PC-3 (cell line): ENCODE data around the gene GABRA5. TPM values are rescaled to one million over a fixed set of nuclear protein-coding genes. Genes with fewer than 3 reads are reported as not detected.
A peak's percentile ranks its signal among the peaks of the same experiment; 100 is the strongest.

Source experiments
- ATAC-seq: fragments of 200-7000 bp; cut with Tn5 transposase; 2 replicates; pipeline ENCODE4 v1.9.1; 2020; ENCODE audit warnings: mild to moderate bottlenecking, moderate library complexity
- BruUV-seq: library from RNA; stranded (reverse); fragments of 400-500 nt; replicated peaks from 2 replicates; lab custom pipeline; 2021; lab: Mats Ljungman, UMichigan
- CTCF ChIA-PET: fragments of 300-600 bp; sonication (Branson Sonifier 250); formaldehyde crosslinking; loops from one replicate; lab custom pipeline; 2022; ENCODE audit warnings: antibody characterized with exemption; lab: Charles Lee
- POLR2A ChIA-PET: fragments of 300-600 bp; sonication (Branson Sonifier 250); formaldehyde crosslinking; loops from one replicate; lab custom pipeline; 2022; ENCODE audit warnings: antibody characterized with exemption; ENCODE audit not compliant: unreplicated experiment; lab: Charles Lee
- DNase-seq: peaks from one replicate; pipeline ENCODE4 v3.0.0-alpha.2; 2015
- H2AFZ ChIP-seq: fragments of 300-600 bp; sonication (generic); 2 replicates; pipeline ENCODE4 v1.6.0; 2016; ENCODE audit warnings: antibody characterized with exemption, low read length
- H3F3A ChIP-seq: fragments of 300-600 bp; sonication (generic); one replicate; pipeline ENCODE4 v1.6.0; 2017; ENCODE audit warnings: antibody characterized with exemption, low read length, control low read depth, mild to moderate bottlenecking; ENCODE audit not compliant: unreplicated experiment
- H3K27ac ChIP-seq: fragments of 300-600 bp; sonication (generic); 2 replicates; pipeline ENCODE4 v1.5.1; 2016; ENCODE audit warnings: mild to moderate bottlenecking, low read length
- H3K27me3 ChIP-seq: fragments of 300-600 bp; sonication (generic); 2 replicates; pipeline ENCODE4 v1.6.1; 2016; ENCODE audit warnings: low read length, mixed read lengths
- H3K36me3 ChIP-seq: fragments of 300-600 bp; sonication (generic); 2 replicates; pipeline ENCODE4 v1.6.1; 2016; ENCODE audit warnings: low read depth, mixed run types, low read length, mixed read lengths
- H3K4me1 ChIP-seq: fragments of 300-600 bp; sonication (generic); 2 replicates; pipeline ENCODE4 v1.5.1; 2016; ENCODE audit warnings: low read length; ENCODE audit not compliant: insufficient read depth
- H3K4me2 ChIP-seq: fragments of 300-600 bp; sonication (generic); 2 replicates; pipeline ENCODE4 v1.6.0; 2016; ENCODE audit warnings: low read length
- H3K4me3 ChIP-seq: fragments of 300-600 bp; sonication (generic); 2 replicates; pipeline ENCODE4 v1.5.1; 2016; ENCODE audit warnings: mild to moderate bottlenecking, low read length, mixed read lengths
- H3K79me2 ChIP-seq: fragments of 300-600 bp; sonication (generic); 2 replicates; pipeline ENCODE4 v1.6.1; 2017; ENCODE audit warnings: low read length, mixed read lengths
- H3K9ac ChIP-seq: fragments of 300-600 bp; sonication (generic); 2 replicates; pipeline ENCODE4 v1.6.0; 2016; ENCODE audit warnings: mild to moderate bottlenecking, low read length
- H3K9me2 ChIP-seq: fragments of 300-600 bp; sonication (generic); replicated peaks from 2 replicates; pipeline ENCODE4 v1.6.1; 2016; ENCODE audit warnings: mixed run types, low read length, mixed read lengths
- H3K9me3 ChIP-seq: fragments of 300-600 bp; sonication (generic); 2 replicates; pipeline ENCODE4 v1.6.1; 2016; ENCODE audit warnings: low read length, mixed read lengths
- H4K20me1 ChIP-seq: fragments of 300-600 bp; sonication (generic); 2 replicates; pipeline ENCODE4 v1.6.1; 2016; ENCODE audit warnings: low read length, mixed read lengths
- EZH2 ChIP-seq: fragments of 300-600 bp; sonication (generic); IDR thresholded peaks from one replicate; pipeline ENCODE4 v1.6.1; 2017; ENCODE audit warnings: antibody characterized with exemption, mild to moderate bottlenecking, low read length; ENCODE audit not compliant: unreplicated experiment
- EZH2phosphoT487 ChIP-seq: fragments of 300-600 bp; sonication (generic); IDR thresholded peaks from 2 replicates; pipeline ENCODE4 v1.6.1; 2018; ENCODE audit warnings: mild to moderate bottlenecking, antibody characterized with exemption, low read length, borderline replicate concordance
- intact Hi-C: fragments of 100-400 bp; cut with micrococcal nuclease; formaldehyde crosslinking; loops from 2 replicates; pipeline ENCODE4 v1.9.0; 2023
- total RNA-seq: library from RNA; depleted of rRNA; stranded (reverse); fragments of >200 nt; gene quantifications from 2 replicates; pipeline ENCODE4 v1.2.3, GENCODE V29; 2014
- TF ChIP-seq, protein P1 (sequence below): fragments of 300-600 bp; sonication (generic); conservative IDR thresholded peaks from 2 replicates; pipeline ENCODE4 v1.5.1; 2017; ENCODE audit warnings: antibody characterized with exemption, low read depth, mild to moderate bottlenecking, low read length

Gene GABRA5
- total RNA-seq, 1 experiment from 2014 or later = not detected

DNA sequence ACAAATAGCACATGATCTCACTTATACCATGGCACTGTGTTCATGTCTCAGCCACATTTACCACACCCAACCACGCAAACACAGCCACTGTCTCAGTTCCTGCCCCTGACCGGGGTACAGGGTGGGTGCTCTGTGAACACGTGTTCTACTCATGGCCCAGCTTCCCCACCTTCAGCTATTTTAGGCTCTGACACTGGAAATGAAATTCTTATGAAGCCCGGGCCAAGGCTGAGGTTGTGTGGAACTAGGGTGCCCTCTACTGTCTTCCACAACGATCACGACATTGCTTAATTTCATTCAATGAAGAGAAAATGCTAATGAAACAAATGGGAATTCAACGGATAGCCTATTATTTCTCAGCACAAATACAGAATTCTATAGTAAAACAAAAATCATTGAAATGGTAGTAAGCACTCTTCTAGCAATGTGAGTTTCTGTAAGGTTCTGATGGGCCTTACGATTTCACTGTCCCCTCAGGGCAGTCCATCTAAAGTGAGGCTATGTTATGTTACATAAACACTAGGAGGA, 2.1 kb upstream of the GABRA5 start:
- peak; percentile 74 for ATAC-seq
- no peak overlapping the region for H3K27ac ChIP-seq

DNA sequence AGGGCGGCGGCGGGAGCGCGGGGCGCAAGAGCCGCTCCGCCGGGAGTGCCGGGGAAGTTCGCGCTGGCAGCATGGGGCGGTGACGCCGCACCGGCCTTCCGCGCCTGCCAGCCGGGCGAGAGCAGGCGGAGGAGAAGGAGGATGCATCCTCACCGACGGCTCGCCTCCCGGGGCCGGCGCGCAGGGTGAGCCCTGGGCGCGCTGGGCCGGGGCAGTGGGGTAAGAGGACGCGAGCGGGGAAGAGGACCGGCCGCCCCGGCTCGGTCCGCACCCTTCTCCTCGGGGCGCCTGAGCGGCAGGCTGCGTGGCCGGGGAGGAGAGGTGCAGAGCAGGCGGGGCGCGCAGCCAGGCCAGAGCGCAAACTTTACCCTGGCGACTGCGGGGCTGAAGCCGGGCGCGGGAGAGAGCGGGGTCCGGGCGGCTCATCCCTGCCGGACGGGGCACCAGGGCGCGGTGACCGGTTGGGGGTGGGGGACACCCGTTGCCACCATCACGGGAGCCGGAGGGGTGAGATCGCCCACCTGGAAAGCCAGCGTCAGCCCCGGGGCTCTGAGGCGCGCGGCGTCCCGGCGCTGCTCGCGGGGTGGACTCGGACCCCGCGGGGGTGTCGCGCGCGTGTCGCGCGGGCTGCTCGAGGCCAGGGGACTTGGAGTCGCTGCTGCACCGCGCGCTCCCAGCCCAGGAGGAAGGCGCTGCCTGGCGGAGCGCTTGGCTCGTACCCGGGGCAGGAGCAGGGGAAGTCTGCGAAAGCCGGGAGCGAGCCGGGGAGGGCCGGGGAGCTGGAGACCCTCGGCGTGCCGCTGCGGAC, 542 bp downstream of the GABRA5 start:
- H3K9me3 ChIP-seq = no peaks in the 10 kb centered on the region
- ChIA-PET POLR2A (no interaction called here), CTCF (no interaction called here)
- no peak overlapping the region for H3K4me3 ChIP-seq
- DNase-seq (no peak), ATAC-seq (no peak)
- BruUV-seq = no TSS peak
- intact Hi-C loops = no loop called here
- peaks cover 27% of the 10 kb centered on the region for H3K27me3 ChIP-seq
- H3F3A ChIP-seq = no peaks in the 10 kb centered on the region
- TF ChIP-seq, protein P1, sequence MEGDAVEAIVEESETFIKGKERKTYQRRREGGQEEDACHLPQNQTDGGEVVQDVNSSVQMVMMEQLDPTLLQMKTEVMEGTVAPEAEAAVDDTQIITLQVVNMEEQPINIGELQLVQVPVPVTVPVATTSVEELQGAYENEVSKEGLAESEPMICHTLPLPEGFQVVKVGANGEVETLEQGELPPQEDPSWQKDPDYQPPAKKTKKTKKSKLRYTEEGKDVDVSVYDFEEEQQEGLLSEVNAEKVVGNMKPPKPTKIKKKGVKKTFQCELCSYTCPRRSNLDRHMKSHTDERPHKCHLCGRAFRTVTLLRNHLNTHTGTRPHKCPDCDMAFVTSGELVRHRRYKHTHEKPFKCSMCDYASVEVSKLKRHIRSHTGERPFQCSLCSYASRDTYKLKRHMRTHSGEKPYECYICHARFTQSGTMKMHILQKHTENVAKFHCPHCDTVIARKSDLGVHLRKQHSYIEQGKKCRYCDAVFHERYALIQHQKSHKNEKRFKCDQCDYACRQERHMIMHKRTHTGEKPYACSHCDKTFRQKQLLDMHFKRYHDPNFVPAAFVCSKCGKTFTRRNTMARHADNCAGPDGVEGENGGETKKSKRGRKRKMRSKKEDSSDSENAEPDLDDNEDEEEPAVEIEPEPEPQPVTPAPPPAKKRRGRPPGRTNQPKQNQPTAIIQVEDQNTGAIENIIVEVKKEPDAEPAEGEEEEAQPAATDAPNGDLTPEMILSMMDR = no peak
- no peak for TF ChIP-seq EZH2
- TF ChIP-seq EZH2phosphoT487 = no peak
- no peaks in the 10 kb centered on the region for H4K20me1 ChIP-seq
- H3K27ac ChIP-seq = no peak overlapping the region
- no peaks in the 10 kb centered on the region for H3K4me1 ChIP-seq
- H3K9me2 ChIP-seq = no peaks in the 10 kb centered on the region
- H3K36me3 ChIP-seq = no peaks in the 10 kb centered on the region
- no peaks in the 10 kb centered on the region for H3K79me2 ChIP-seq
- no peak overlapping the region for H3K4me2 ChIP-seq
- no peak overlapping the region for H3K9ac ChIP-seq
- no peak overlapping the region for H2AFZ ChIP-seq

More for the DNA sequence above, 2.1 kb upstream of the GABRA5 start:
- no peak overlapping the region for H3K4me3 ChIP-seq
- intact Hi-C loops = loop anchor here (1.0 kb wide), 1 partner anchor 917 kb away; no protein-coding TSS in a partner anchor
- no peaks in the 10 kb centered on the region for H3K9me2 ChIP-seq
- CTCF ChIA-PET = no interaction called here
- peak; percentile 60 for DNase-seq
- peaks cover 24% of the 10 kb centered on the region for H3K27me3 ChIP-seq
- no TSS peak for BruUV-seq
- no peak overlapping the region for H3K4me2 ChIP-seq
- POLR2A ChIA-PET = no interaction called here
- no peaks in the 10 kb centered on the region for H4K20me1 ChIP-seq
- no peaks in the 10 kb centered on the region for H3K36me3 ChIP-seq
- no peaks in the 10 kb centered on the region for H3K9me3 ChIP-seq
- H3F3A ChIP-seq = no peaks in the 10 kb centered on the region
- H2AFZ ChIP-seq = no peak overlapping the region
- no peaks in the 10 kb centered on the region for H3K4me1 ChIP-seq
- TF ChIP-seq EZH2 = no peak
- TF ChIP-seq, protein P1 = peak; percentile 84
- H3K9ac ChIP-seq = no peak overlapping the region
- H3K79me2 ChIP-seq = no peaks in the 10 kb centered on the region
